Tibial nerve (tissue), 3 donors: ENCODE data around the gene RPA3.

Experiments used
- CTCF ChIP-seq, 5 experiments: fragments of 200-600 bp in 3 of 5; fragments of 450-650 bp in 2 of 5; sonication (generic) in 3 of 5; IDR thresholded peaks; one replicate each; pipeline ENCODE4 v1.5.1; 2016 to 2019; ENCODE audit warnings: antibody characterized with exemption in 5 of 5, mild to moderate bottlenecking in 3 of 5, moderate library complexity in 2 of 5
- POLR2A ChIP-seq, 2 donors: fragments of 450-650 bp; IDR thresholded peaks; one replicate each; pipeline ENCODE4 v1.6.1; 2017; ENCODE audit warnings: antibody characterized with exemption in 2 of 2, mild to moderate bottlenecking in 2 of 2, moderate library complexity in 2 of 2

- TF ChIP-seq CTCF (IDR thresholded peaks at IDR 0.05) (no peak), POLR2A (IDR thresholded peaks at IDR 0.05) (no peak)
Observed at GRCh38 chr7:7740037-7740355, 21.6 kb upstream of the RPA3 start.
